DMS53 treated with DMSO at 0.1 percent for 48 hours (cell line): ENCODE results near the gene RRP8.

ENCODE experiments used
- DNase-seq: peaks from one replicate; lab custom pipeline; 2025; ENCODE audit not compliant: unreplicated experiment; lab: John Stamatoyannopoulos, UW

The RRP8 gene

DNA sequence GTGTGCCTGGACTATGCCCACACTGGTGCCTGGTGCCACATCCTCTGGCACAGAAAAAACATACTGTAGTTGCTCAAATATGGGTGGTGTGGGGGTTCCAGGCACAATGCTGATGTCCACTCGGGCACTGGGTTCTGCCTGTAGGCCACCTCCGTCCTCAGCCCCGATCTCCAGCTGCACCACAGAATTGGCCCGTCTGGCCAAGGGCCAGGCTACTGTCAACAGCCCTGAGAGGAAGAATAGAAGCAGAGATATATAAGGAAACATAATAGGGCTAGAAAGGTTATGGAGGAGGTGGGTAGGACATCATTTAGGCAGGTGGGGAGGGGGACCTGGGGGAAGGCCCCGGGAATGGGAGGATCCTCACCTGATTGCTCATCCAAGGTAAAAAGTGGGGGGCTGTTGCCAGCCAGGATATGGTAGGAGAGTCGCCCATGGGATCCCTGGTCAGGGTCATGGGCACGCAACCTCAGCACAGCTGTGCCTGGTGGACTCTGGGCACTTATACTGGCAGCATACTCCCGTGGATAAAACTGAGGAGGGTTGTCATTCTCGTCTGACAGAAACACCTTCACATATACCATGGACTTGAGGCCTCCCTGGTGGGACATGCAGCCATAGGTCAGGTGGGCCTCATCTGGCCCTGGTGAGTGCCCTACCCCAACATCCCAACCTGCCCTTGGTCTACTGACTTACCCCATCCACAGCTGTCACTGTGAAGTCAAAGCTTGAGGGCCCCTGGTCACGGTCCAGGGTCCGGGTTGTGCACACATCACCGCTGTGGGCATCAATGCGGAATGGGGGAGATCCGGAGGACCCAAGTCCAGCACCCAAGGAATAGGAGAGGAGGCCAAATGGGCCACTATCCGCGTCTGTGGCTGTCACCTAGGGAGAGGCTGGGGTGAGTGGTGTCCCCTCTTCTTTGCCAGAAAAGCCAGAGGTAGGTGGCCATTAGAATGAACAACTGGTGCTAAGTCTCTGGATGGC lies 30.3 kb upstream of the RRP8 start:
- no peak for DNase-seq

DNA sequence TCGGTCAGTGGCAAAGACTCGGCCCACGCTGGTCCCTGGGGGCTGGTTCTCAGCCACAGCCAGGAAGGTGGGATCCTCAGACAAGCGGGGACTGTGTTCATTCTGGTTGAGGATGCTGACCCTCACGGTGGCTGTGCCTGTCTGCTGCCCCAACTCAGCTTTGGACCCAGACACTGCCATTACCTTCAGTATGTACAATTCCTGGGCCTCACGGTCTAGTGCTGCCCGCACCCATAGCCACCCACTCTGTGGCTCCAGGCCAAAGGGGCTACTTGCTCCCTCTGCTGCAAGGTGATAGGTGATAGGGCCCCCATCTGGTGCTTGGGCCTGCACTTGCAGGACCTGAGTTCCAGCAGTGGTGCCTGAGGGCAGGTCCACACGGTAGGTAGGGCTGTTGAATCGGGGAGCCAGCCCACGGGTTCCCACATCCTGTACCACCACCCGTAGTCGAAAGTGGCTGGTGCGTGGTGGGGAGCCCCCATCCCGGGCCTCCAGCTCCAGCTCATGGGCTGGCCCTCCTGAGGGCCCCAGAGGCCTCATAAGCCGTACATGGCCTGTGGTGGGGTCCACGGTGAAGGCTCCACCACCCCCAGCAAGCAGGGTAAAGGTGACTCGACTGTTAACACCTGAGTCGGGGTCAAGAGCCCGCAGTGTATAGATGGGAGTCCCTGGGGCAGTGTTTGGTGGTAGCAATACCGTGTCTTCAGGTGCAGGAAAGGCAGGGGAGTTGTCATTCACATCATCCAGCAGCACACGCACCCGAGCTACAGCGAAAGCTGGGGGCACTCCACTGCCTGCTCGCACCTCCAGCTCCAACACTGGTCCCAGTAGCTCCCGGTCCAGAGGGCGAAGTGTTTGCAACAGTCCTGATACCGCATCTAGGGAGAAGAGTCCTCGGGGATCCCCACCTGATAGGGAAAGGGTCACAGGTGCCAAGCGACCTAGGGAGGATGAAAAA lies 29.0 kb upstream of the RRP8 start:
- no peak for DNase-seq

DNA sequence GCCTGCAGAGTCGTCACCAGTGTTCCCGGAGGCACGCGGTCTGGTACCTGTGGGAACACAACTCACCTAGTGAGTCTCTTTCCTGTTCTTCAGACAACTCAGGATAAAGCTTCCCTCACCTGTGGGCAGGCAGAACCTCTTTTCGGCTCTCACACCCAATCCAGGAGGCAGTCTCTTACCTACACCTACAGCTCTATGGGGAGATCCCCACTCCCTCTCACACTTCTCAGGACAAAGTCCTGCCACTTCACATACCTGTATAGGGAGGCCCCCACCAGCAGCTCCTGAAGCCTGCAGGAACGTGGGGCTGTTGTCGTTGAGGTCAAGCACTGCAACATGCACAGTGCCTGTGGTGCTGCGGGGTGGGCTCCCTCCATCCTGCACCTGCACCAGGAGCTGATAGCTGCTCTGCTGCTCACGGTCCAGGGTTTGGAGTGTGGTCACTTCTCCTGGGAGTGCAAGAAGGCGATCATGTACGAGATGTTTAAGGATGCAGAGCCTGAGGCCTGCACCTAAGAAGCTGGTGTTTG lies 28.0 kb upstream of the RRP8 start:
- DNase-seq: no peak

DNA sequence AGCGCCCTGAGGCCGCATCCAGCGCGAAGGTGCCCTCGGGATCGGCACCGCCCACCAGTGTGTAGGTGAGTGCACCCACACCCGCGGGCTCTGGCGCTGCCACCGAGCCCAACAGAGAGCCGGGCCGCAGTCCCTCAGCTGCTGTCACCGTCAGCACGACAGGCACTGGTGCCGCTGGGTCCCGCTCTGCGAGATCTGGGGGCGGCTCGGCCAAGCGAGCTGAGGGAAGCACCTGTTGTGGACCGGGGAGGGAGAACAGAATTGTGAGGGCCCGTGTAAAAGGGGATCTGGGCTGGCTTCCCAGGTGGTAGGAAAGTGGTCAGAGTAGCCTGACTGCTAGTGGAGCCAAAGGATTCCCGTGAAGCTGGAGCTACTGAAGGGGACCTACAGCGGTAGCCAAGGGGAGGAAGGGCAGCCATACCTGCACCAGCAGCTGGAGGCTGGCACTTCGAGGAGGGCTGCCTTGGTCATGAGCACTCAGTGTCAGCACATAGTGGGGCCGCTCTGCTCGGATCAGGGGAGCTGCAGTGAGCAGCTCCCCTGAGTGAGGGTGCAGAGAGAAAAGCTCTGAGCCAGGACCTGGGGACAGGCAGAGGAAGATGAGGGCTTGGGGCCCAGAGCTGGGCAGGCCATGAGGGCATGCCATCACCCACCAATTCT lies 27.3 kb upstream of the RRP8 start:
- DNase-seq: peak; percentile 25

DNA sequence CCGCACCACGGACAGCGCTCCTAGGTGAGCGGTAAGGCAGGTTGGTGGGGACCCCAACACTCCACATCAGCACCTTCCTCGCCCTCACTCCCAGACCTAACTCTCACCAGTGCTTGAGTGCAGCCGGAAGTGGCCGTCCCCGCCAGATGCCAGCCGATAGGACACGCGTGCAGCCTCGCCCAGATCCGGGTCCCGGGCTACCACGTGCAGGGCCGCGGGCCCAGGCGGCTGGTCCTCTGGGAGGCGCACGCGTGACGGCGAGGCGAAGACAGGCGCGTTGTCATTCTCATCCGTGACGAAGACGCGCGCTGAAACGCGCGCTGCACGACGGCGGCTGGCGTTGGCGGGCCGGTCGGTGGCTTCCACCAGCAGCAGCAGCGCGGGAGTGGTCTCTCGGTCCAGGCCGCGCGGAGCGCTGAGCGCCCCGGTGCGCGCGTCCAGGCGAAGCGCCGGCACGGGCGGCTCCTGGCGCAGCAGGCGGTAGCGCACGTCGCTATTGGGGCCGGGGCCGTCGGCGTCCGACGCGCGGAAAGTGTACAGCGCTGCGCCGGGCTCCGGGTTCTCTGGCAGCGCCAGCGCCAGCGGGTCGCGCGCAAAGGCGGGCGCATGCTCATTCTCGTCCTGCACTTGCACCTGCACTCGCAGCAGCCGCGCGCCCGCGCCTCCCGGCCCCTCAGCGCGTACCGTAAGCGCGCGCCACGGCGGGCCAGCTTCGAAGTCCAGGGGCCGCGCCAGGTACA lies 26.6 kb upstream of the RRP8 start:
- peak; percentile 53 for DNase-seq

DNA sequence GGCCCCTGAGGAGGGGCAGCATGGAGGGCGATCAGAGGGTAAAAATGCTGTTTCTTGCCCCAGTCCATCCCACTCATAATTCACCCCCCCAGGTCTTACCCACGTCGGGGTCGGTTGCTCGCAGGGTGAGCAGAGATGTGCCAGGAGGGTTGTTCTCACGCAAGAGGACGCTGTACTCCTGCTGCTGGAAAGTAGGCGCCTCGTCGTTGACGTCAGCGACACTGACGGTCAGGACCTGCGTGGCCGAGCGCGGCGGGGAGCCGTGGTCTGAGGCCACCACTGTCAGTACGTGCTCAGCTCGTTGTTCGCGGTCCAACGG lies 26.1 kb upstream of the RRP8 start:
- no peak for DNase-seq

DNA sequence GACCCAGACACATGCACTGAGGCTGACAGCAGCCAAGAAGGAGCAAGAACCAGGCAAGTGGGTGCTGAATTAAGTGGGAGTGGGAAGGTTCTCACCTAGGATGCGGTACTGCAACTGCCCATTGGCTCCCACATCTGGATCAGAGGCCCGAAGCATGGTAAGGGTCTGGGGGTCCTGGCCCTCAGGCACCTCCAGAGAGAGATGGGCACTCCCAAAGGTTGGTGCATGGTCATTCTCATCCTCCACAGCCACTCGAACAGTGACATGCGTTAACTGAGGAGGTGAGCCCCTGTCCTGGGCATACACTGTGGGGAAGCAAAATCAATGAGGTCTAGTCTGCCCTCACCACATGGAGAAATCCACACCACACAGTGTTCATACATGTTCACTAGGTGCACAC lies 25.1 kb upstream of the RRP8 start:
- no peak for DNase-seq

DNA sequence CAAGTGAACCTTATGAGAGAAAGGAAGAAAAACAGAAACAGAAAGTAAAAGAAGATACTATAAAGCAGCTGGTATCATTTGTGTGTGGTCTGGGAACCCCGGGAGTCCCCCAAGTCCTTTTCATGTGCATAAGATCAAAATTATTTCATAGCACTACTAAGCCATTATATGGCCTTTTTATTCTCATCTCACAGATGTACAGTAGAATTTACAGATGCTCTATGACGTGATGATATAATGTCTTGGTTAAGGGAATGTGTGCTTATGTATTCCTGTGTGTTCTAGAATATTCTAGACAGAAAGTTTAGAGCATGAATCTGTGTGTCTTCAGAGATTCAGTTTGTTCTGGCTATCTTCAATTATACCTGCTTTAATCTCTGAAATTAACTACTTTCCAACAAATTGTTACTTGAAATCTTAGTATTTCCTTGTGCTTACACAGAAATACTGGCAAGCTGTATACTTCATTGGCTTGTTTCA lies 24.4 kb upstream of the RRP8 start:
- DNase-seq: no peak

DNA sequence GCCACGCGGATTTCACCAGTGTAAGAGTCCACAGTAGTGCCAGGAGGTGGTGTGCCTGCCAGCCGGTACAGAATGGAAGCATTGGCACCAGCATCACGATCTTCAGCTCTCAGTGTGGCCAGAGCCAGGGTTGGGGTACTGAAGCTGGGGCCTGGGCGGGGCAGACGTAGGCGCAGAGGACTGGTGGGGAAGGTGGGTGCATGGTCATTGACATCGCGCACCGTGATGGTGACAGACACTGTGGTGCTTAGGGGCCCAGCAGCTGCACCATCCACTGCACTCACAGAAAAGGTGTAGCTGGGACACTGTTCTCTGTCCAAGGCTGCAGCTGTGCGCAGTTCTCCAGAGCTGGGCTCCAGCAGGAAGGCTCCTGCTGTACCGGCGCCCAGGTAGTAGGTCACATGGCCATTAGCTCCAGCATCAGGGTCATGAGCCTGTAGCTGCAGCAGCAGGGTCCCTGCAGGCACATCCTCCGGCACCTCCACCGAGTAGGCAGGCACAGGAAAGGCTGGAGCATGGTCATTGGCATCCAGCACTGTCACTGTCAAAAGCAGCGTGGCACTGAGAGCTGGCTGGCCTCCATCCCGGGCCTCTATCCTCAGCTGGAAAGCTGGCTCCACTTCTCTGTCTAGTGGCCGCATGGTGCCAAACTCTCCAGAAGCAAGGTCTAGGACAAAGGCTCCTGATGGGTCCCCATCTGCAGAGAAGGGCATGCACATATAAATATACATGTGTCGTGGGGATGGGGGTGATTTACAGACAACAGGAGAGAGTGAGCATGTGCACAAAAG lies 23.8 kb upstream of the RRP8 start:
- no peak for DNase-seq

DNA sequence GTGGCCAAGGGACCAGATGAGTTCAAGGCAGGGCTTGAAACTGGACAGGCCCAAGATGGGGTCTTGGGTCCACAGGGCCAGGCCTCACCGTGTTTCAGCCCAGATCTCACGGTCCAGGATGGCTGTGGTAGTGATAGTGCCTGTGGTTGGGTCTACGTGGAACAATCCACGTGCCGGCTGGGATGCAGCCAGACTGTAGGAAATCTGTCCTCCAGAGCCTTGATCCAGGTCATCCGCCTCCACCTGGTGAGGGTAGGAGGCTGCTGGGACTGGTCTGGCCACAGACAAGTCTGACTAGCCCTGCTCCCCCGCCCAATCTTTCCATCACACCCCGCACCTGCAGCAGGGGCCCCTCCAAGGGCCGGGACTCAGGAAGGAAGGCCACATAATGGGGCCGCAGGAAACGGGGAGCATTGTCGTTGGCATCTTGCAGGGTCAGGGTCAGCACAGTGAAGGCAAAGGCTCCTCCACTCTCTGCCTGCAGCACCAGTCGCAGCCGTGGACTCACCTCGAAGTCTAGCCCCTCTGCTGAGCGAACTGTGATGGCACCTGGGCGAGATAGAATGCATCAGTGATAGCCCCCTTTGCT lies 22.5 kb upstream of the RRP8 start:
- DNase-seq: no peak

DNA sequence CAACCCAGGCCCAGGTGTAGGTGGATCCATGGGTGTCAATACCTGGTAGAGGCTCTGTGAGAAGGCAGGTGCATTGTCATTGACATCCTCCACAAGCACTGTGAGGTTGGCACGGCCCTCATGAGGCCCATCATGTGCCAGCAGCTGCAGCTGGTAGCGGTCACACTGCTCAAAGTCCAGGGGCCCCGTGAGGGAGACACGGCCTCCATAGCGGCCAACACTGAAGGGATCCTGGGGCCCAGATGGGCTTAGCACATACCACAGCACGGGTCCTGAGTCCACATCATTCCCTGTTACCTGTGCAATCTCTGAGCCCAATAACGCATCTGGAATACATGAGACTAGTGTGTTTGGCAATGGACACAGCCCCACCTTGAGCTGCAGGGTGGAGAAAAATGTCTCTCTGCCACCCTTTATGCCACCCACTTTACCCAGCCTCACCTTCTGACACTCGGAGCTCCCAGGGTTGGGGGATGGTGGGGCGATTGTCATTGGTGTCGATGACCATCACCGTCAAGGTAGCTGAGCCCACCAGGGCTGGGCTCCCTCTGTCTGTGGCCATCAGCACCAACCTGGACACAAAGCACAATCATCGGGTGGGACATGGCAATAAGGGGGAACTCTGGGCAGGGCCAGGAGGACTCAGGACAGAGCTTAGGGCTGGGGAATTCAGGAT lies 21.9 kb upstream of the RRP8 start:
- no peak for DNase-seq

DNA sequence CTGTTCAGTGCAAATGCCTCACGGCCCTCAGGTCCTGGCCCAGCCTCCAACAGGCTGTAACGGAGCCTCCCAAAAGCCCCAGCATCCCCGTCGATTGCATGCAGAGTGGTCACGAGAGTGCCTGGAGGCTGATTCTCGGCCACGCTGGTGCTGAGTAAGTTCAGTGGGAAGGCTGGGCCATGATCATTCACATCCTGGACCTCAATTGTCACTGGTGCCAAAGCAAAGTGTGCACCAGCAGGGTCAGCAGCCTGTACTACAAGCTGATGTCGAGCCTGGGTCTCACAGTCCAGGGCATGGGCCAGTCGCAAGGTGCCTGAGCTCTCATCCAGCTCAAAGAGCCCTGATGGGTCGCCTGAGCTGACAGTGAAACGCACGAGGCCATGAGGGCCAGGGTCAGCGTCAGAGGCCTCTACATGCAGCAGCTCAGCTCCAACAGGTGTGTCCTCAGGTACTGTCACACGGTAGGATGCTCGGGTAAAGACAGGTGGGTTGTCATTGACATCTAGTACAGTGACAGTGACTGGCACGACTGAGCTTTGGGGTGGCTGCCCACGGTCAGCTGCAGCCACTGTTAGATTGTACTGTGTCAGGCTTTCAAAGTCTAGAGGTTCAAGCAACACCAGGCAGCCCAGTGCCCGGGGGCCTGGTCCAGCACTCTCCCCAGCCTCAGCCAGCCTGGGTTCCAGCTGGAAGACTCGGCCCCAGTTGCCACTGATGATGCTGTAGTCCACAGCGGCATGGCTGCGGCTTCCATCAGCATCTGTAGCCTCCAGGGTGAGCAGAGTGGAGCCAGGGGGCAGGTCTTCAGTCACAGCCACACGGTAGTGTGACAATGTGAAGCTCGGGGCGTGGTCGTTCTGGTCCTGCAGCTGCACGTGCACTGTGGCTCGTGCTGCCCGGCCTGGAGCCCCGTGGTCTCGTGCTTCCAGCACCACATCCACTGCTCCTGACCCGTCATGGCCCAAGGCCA lies 20.3 kb upstream of the RRP8 start:
- no peak for DNase-seq

DNA sequence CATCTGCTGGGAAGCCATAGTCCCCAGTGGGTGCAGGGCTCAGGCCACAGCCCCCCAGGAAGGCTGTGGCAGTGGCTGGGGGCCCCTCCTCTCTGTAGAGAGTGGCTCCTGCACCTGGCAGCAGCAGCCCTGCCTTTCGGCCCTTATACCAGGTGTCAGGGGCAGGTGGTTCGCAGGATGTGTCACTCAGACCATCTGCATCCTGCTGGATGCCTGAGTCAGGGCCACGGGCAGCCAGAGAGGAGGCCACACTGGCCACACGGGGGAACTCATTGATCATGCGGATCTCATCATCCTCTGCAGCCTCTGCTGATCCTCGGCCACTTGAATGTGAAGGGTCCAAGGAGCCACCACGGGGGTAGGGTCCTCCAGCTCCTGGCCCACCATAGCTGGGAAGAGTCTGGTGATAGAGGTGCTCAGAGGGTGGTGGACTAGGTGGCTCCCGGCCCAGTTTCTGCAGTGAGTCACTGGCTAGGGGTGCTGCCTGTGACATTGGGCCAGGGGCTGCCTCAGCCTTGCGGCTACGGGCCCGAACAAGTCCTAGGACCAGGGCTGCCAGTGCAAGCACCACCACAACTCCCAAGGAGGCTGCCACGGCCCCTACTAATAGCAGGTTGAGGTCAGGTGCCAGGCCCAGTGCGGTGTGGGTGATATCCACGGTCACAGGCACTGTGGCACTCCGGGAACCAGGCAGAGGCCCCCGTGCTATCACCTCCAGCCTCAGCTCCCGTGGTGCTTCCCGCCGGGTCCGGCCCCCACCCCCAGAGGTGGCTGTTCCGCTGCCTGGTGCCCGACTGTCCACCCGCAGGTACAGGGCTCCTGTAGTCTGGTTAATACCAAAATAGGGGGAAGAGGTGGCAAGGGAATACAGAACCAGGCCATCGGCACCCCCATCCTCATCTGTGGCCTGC lies 19.1 kb upstream of the RRP8 start:
- peak; percentile 84 for DNase-seq

DNA sequence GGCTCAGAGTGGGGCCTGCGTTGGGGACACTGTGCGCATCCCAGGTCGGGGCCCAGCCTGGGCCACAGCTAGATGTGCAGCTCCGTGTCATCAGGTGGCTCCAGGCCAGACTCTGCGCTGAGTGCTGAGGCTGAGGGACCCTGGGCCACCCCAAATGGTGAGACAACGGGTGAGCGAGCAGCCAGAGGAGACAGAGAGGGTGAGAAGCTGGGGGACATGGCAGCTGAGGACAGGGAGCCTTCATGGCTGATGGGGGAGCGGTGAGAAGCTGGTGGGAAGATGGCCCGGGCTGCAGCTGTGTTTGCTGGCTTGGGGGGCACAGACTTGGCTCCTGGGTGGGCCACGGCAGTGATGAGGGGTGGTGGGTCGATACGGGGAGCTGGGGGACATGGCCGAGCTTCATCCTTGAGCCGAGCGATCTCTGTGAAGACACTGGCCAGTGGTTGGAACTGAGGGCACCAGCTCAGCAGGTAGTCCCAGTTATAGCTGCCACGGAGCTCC lies 18.3 kb upstream of the RRP8 start:
- DNase-seq: no peak

DNA sequence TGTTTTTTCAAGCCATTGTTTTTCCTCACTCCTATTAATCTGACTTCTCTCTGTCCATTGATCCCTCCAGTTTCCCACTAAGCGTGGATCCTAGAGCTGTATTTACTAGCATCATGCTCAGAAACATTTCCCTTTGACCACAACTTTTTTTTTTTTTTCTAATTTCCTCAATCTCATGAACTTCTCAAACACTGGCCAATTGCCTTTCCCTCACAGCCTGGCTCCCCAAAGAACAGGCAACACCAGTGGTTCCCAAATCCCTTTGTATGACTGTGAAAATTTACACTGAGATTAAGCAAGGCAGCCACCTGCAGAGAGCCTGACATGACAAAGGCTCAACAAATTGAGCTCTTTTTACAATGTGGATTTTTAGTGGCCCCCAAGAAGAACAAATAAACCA lies 17.2 kb upstream of the RRP8 start:
- no peak for DNase-seq
